ENCODE measurements around the gene PYURF. TPM values are rescaled to one million over a fixed set of nuclear protein-coding genes. Genes with fewer than 3 reads are reported as not detected.
A peak's percentile ranks its signal among the peaks of the same experiment; 100 is the strongest.

The PYURF gene
- 52.0 and 63.2 TPM in 2 replicates for polyA plus RNA-seq (2012; rRNA removed)
- polyA plus RNA-seq (2012; cell fraction: cytosol; rRNA removed): 76.5 and 104 TPM in 2 replicates
- polyA plus RNA-seq (2012; cell fraction: nucleus; rRNA removed): 20.4 and 21.6 TPM in 2 replicates

- Histone ChIP-seq H3K36me3 (replicated peaks in 1 of 2; ENCODE audit: control insufficient read depth in 1 of 2, insufficient read depth in 2 of 2, low read length in 1 of 2) (peaks cover 18% of the 10 kb centered on the region in 2 experiments), H4K20me1 (ENCODE audit: insufficient read depth) (peaks cover 10% of the 10 kb centered on the region; the same call in 1 of the 2 replicates), H3K79me2 (ENCODE audit: insufficient read depth) (peaks cover 75% of the 10 kb centered on the region), H2AFZ (ENCODE audit: low read depth) (peak within 1 kb of the TSS; percentile 87), H3K9me2 (no peaks in the 10 kb centered on the region), H3K27me3 (ENCODE audit: insufficient read depth) (no peaks in the 10 kb centered on the region), H3K27ac (ENCODE audit: low read depth in 2 of 2, low read length in 1 of 2) (peak within 1 kb of the TSS; percentile 89 to 97), H3F3A (replicated peaks; ENCODE audit: insufficient read depth) (peaks cover 11% of the 10 kb centered on the region), H3K9me3 (no peaks in the 10 kb centered on the region), H3K4me1 (ENCODE audit: control insufficient read depth in 1 of 2, insufficient read depth in 2 of 2, low read depth in 1 of 2, low read length in 1 of 2) (peaks cover 0 to 13% of the 10 kb centered on the region in 2 experiments; a peak in 2 of 4 replicates), H3K4me3 (ENCODE audit: low read depth in 2 of 2, low read length in 1 of 2) (peak within 1 kb of the TSS; percentile 92 to 95), H3K9ac (peak within 1 kb of the TSS; percentile 97), H3K4me2 (peak within 1 kb of the TSS; percentile 83)
- ChIA-PET POLR2A (interaction anchor here (0.8 to 1.1 kb wide), 5 partner anchors 16 to 505 kb away, joined by 3 to 4 read pairs (median 3); partner anchors contain the start of gene PPM1K), CTCF (interaction anchor here (0.7 to 2.2 kb wide), 12 partner anchors 8 to 304 kb away, joined by 3 to 11 read pairs (median 5); partner anchors contain the start of gene HERC6)
- DNase-seq: peak; percentile 93
- 3% methylated on average over 3 of the region's 68 CpGs for WGBS (ENCODE audit: low lambda C conversion rate)
- TF ChIP-seq CTCF (IDR thresholded peaks at IDR 0.05) (no peak), GATA2 (CRISPR knock-in tag; IDR thresholded peaks at IDR 0.05) (0 out of 2 replicates have a peak, but pooled peaks have one; percentile 18), TAF1 (IDR thresholded peaks at IDR 0.05; ENCODE audit: borderline replicate concordance, low read depth, low read length) (peak; percentile 96), MEF2A (IDR thresholded peaks at IDR 0.05; ENCODE audit: borderline replicate concordance, low read depth) (no peak), CHD2 (IDR thresholded peaks at IDR 0.05; ENCODE audit: low read length, partially characterized antibody) (peak; percentile 71), NRF1 (IDR thresholded peaks at IDR 0.05; ENCODE audit: low read depth, low read length) (no peak), RCOR1 (IDR thresholded peaks at IDR 0.05; ENCODE audit: low read length) (peak; percentile 44), ZBTB33 (IDR thresholded peaks at IDR 0.05; ENCODE audit: borderline replicate concordance, low read depth) (no peak), JUND (IDR thresholded peaks at IDR 0.05) (no peak), RAD21 (IDR thresholded peaks at IDR 0.05; ENCODE audit: low read length) (no peak), MAX (IDR thresholded peaks at IDR 0.05; ENCODE audit: low read depth) (peak; percentile 81), RXRA (IDR thresholded peaks at IDR 0.05; ENCODE audit: borderline replicate concordance, low read depth) (no peak), EZH2phosphoT487 (IDR thresholded peaks at IDR 0.05; ENCODE audit: borderline replicate concordance, low read depth) (no peak), FOXJ3 (CRISPR knock-in tag; IDR thresholded peaks at IDR 0.05) (0 out of 2 replicates have a peak, but pooled peaks have one; percentile 19), USF1 (IDR thresholded peaks at IDR 0.05; ENCODE audit: borderline replicate concordance, low read depth) (peak; percentile 51; the same call in 1 of the 2 replicates), GABPA (IDR thresholded peaks at IDR 0.05; ENCODE audit: low read depth) (peak; percentile 69), EP300 (IDR thresholded peaks at IDR 0.05; ENCODE audit: borderline replicate concordance in 1 of 2, low read depth in 1 of 2, low read length in 1 of 2) (peak in 1 of 2 experiments; percentile 30; a peak in 1 of 4 replicates), TEAD4 (IDR thresholded peaks at IDR 0.05; ENCODE audit: borderline replicate concordance, insufficient read depth) (no peak), NFIC (IDR thresholded peaks at IDR 0.05; ENCODE audit: borderline replicate concordance) (no peak), FOXM1 (IDR thresholded peaks at IDR 0.05; ENCODE audit: low read depth) (no peak), FOSL2 (IDR thresholded peaks at IDR 0.05; ENCODE audit: borderline replicate concordance, low read depth) (no peak), PBX3 (IDR thresholded peaks at IDR 0.05) (0 out of 2 replicates have a peak, but pooled peaks have one; percentile 14), ELF1 (IDR thresholded peaks at IDR 0.05) (peak; percentile 73), TCF12 (IDR thresholded peaks at IDR 0.05) (peak; percentile 36; the same call in 1 of the 2 replicates), SIN3A (IDR thresholded peaks at IDR 0.05; ENCODE audit: borderline replicate concordance, low read depth, low read length) (peak; percentile 84; the same call in 1 of the 2 replicates), MXI1 (IDR thresholded peaks at IDR 0.05; ENCODE audit: low read depth, low read length) (peak; percentile 84), SMC3 (IDR thresholded peaks at IDR 0.05; ENCODE audit: low read depth, low read length) (no peak), RFX5 (IDR thresholded peaks at IDR 0.05; ENCODE audit: low read length) (0 out of 2 replicates have a peak, but pooled peaks have one; percentile 24)
Observed at GRCh38 chr4:88523325-88524129, at the start of gene PYURF. Gene PYURF (minus strand): TSS chr4:88523776. CDS start chr4:88523700, 76 bp downstream.

Measured in SK-N-SH (cell line).